ENCODE data around the gene AUNIP.
A peak's percentile ranks its signal among the peaks of the same experiment; 100 is the strongest.

AUNIP gene

DNA sequence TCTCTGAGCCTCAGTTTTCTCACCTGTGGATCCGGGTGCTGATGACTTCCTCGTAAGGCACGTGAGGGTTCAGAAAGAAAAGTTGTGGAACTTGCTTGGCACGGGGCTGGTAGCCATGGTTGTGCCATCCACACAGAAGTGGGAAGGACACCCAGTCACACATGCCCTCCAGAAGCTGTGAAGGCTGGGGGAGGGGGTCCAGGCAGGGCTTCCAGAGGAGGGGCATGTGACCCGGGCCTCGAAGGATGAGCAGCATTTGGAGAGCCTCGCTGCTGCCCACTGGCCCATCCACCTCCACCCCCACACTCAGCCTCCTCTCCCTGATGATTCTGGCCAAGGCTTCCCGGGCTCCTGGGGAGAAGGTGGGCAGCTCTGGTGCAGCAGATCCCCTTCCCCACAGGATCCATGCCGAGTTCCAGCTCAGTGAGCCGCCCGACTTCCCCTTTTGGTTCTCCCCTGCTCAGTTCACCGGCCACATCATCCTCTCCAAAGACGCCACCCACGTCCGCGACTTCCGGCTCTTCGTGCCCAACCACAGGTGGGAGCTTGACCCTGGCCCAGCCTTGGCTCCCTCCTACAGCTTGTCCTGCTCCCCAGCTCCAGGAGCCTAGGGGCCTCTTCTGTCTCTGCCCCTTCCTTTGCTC lies 49.9 kb downstream of the AUNIP start:
- no peak for DNase-seq (ENCODE audit: low read depth)

DNA sequence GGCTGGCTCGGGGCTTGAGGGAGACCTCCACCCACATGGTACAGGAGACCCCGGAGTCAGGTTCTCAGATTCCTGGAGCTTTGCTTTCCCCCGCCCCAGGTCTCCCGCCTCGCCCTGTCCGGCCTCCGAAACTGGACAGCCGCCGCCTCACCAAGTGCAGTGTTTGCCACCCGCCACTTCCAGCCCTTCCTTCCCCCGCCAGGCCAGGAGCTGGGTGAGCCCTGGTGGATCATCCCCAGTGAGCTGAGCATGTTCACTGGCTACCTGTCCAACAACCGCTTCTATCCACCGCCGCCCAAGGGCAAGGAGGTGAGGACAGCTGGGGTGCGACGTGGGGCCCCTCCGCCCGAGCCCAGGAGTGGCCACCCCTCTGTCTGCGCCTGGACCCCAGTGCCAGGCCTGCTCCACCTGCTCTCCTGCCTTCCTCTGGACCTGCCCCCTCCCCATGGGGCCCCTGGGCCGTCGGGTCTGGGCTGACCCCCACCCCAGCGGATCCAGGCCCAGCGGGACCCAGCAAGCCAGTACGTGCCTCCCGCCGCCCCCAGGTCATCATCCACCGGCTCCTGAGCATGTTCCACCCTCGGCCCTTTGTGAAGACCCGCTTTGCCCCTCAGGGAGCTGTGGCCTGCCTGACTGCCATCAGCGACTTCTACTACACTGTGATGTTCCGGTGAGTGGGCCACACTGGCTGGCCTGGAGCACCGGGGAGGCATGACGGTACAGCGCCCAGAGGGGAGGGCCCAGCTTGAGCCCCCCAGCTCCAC lies 50.6 kb downstream of the AUNIP start:
- DNase-seq (ENCODE audit: low read depth): no peak

DNA sequence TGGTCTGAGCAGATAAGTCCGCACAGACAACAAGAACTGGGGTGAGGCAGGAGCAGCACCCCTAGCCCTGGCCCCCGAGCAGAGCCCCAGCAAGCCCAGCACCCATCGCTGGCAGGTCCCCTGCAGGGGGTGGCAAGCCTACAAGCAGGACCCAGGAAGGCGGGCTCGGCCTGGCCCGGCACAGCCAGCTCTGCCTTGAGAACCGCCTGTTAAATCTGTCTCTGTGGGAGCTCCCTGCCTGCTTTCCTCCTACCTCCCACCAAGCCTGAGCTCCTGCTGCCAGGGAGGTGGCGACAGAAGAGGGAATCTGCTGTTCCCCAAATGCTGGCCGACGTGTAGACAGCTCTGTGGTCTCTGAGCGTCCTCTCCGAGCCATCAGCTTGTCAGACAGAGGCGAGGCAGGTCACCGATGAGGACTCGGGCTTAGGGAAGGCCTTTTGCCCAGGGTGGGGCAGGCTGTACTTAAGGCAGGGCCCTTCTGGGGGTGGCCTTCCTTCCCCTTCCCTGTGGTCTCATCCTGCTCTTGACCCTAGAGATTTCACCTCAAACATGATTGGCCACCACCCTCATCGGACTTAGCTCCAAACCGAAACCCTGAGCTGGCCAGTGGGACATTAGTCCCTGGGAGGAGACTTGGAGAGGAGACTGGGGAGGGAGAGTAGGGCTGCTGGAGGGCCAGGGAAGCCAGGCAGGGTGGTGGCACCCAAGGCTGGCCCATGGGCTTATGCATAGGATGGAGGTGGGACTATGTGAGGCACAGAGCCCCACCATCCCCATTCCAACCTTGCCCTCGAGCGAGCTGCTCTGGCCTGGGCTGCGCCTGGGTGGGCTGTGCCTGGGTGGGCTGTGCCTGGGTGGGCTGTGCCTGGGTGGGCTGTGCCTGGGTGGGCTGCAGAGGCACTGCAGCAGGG lies 51.5 kb downstream of the AUNIP start:
- no peak for DNase-seq (ENCODE audit: low read depth)

DNA sequence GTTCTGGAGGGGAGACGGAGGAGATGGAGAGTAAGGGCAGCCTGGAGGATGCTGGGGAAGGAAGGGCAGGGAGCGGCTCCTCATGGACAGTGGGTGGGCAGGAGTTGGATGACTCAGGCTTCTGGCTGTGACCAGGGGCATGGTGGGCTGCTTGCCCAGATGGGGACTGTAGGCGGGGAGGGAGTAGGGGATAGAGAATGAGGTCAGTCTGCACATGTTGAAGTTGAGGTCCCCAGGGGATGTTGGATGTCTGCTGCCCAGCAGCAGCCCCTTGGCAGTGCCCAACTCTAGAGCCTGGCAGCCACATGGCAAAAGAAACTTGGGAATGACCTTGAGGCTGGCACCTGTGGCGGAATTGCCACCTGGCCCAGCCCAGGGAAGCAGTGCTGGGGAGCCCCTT lies 52.8 kb downstream of the AUNIP start:
- no peak for DNase-seq (ENCODE audit: low read depth)

DNA sequence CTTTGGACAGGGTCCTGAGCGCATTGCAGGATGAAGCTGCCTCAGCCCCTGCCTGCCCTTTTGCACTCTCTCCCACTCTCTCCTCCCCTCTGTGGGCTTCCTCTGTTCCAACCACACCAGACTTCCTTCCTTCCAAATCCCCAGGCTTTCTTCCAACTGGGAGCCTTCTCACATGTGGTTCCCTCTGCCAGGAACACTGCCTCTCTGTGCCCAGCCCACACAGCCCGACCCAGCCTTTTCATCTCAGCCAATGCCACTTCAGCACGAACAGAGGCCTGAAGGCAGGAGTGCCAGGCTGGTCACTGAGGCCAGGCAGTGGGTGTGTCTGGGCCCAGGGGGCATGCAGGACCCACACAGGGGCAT lies 53.4 kb downstream of the AUNIP start:
- no peak for DNase-seq (ENCODE audit: low read depth)

DNA sequence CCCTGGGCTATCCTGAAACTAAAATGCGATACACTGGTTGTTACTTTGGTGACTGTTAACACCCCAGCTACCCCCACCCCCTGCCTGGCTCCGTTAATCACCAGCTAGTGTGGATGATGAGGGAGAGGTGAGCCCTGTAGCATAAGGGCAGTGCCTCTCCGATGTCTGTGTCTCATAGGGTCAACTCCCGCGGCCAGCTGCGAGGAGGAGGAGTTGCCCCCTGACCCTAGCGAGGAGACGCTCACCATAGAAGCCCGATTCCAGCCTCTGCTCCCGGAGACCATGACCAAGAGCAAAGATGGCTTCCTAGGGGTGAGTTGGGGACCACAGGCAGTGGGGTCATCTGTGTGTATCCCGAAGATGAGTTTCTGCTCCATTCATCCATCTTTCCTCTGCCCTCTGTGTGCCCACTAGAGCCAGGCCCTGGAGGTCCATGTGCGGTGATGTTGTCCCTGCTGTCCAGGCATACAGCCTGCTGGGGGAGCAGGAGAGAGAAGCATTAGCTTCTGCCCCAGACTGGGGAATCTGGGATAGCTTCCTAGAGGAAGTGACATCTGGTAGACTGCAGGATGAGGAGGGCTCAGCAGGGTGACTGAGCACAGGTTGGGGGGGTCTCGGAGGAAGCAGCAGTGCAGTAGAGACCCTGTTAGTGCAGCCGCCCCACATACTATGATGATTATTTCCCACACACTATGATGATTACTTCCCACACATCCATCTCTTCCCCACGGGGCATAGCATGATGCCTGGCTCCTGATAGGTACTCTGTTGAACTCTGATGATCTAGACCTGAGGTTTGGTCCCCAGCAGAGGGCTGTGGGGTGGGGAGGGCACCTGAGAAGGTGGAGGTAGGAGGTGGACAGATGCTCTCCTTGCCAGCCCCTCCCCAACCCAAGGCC lies 54.0 kb downstream of the AUNIP start:
- DNase-seq (ENCODE audit: low read depth): no peak

DNA sequence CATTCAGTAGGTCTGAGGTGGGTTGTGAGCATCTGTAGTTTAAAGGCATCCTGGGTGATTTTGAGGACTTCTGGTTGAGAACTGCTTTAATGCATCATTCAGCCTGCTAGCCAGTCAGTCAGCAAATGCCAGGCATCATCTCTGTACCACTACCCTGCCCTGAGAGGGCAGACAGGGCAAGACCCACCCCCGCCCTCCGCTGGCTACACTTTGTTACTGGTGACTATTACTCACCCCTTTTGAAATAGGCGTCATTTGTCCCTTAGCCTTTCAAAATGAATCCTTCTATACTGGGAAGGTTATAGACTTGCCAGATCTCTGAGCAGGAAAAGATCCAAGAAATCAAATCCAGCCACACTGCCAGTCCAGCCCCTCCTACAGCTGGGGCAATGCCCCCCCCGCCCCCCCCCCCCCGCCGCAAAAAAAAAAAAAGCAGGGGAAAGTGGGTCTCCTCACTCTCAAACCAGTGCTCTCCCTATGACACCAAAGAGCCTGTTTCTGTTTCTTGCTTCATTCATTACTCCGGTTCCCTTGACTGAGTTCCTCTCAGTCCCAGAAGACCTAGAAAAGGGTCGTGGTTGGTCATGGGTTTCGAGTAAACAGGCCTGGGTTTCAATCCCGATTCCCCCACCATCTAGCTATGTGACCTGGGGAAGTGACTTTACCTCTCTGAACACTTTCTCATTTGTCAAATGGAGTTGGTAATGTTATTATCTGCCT lies 54.9 kb downstream of the AUNIP start:
- DNase-seq (ENCODE audit: low read depth): no peak

DNA sequence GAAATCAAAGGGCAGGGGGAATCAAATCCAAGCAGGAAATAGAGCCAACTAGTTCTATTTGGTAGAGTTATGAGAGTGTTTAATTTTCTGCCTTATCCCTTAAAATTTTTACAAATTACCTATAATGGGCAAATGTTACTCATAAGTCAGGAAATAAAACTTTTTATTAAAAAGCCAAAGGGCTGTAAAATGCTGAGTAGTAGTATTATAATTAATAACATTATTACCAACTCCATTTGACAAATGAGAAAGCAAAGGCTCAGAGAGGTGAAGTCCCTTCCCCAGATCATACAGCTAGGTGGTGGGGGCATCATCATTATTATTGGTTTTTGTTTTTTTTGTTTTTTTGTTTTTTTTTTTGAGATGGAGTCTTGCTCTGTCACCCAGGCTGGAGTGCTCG lies 55.9 kb downstream of the AUNIP start:
- no peak for DNase-seq (ENCODE audit: low read depth)

DNA sequence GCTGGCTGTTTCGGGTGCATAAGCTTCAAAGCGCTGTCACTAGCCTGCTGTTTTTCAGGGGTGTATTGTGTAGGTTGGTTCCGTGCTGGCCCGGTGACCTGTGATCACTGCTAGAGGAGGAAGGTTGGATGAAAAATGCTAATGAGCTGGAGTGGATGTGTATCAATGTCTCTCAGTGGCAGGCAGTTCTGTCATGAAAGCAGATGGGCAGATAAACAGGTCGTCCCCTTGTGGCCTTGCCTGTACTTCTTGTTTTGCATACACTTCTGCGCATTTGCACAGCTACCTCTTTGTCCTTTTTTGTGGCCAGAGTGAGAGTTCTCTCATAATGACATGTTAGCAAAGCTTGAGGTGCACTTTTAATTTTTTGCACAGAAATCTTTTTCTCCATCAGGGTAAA lies 56.3 kb downstream of the AUNIP start:
- DNase-seq (ENCODE audit: low read depth): no peak

DNA sequence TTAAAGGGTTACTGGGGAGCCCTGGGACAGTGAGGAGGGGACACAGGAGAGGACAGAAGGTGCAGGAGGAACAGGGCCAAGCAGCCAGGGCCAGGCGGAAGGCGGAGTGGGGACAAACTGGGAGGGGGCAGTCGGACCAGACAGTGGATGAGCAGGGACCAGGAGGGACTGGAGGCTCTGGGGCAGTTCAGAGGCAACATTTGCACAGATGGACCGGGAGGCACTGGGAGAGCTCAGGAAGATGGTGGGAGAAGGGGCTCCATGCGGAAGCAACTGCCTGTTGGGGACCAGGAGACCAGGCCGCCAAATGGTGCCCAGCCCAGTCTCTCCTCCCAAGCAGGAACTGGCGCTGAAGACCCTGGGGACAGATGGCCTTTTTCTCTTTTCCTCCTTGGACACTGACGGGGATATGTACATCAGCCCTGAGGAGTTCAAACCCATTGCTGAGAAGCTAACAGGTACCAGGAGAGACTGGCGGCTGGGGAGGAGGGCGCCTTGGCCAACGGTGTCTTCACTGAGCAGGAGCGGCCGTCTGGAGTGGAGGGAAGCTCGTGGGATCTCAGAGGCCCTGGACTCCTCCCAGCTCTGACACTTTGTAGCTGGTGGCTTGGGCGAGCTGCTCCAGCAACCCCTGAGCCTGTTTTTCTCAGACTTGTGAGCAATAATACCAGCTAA lies 58.4 kb downstream of the AUNIP start:
- no peak for DNase-seq (ENCODE audit: low read depth)

DNA sequence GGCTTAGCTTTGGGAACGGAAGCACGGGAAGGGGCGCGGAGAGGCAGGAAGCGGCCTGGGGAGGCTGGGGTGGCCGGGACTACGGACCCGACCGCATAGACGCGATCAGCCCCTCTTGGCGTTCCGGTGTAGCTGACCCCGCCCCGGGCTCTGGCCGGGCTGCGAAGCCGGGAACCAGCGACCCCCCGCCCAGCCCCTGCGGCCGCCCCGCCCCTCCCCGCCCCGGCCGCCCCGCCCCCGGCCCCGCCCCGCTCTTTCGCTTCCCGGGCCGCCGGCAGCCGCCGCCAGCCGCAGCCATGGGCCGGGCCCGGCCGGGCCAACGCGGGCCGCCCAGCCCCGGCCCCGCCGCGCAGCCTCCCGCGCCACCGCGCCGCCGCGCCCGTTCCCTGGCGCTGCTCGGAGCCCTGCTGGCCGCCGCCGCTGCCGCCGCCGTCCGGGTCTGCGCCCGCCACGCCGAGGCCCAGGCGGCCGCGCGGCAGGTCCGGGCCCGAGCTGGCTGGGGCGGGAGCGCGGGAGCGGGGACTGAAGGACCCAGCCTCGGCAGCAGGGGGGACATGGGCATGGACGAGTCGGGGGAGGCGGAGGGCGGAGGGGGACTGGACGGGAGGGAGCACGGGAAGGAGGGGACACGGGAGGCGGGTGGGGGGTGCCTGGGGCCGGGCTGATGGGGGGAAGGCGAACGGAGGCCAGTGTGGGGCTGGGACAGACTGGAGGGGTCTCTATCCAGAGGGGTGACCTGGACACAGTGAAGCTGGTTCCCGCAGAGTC lies 59.1 kb downstream of the AUNIP start, which contains the start of gene SELENON:
Gene SELENON (plus strand): TSS at position 259 of the 768 bp plus-strand sequence. CDS start 38 bp downstream, at position 297.
- DNase-seq (ENCODE audit: low read depth): no peak

DNA sequence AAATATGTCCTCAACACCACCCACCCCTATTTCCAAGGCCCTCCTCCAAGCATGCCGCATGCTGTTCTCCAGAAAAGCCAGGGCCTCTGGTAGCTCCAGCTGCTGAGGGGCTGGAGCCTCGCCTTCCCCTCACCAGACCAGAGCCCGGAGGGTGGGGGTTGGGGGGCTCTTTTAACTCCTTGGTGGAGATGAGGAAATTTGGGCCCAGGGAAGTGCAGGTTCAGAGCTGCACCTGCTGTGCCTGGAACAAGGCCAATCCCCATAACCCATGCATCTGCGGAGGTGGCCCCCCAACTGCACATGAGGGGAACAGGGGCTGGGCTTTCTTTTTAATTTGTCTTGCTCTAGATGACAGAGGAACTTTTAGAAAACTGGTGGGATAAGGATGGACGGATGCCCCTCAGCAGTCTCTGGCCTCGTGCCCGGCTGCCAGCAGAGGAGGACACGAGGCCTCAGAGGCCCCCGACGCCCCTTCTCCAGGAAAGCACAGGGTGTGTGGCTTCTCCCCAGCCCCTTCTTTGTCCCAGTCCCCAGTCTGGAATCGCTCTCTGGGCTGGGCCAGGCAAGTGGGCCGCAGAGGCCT lies 59.8 kb downstream of the AUNIP start:
- no peak for DNase-seq (ENCODE audit: low read depth)

DNA sequence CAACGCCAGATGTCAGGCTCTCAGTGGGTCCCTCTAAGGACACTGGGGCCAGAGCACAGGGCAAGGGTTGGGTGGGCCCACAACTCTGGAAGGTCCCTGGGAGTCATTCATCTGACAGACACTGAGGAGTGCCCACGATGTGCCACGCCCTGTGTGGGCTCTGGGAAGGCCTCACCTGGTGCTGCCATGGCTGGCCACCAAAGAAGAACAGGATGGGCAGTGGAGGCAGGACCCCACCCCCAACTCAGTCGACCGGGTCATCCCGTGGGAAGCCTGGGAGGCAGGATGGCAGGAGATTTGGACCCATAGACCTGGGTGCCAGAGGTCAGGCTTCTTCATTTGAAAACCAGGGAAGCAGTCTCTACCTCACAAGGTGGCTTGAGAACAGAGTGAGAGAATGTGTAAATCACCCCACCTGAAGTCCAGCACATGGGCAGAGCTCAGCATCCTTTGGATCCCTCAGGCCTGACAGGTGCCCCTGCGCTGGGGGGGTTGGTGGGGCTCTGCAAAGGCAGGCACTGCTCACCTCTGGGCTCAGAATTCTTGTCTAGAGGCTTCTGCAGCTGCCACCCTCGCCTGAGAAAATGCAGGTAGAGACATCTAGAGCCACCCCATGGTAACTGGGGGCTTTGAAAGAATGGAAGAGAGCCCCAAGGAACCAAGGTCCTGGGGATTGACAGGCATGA lies 60.4 kb downstream of the AUNIP start:
- no peak for DNase-seq (ENCODE audit: low read depth)

DNA sequence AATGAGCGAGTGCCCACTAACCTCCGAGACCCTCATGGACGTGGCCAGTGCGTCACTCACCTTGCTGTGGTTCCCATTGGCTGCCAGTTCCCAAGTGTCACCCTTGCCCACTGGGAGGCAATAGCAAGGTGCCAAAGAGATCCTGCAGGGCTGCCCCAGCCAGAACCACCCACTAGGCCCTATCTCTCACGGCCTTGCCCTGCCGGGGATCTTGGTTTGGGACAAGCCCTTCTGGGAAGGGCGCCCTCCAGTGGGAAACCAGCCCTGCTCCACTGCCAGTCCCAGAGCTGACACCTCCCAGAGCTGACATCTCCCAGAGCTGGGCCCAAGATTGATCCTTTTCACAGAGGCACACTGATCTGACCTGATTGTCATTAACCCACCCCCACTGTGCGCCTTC lies 61.3 kb downstream of the AUNIP start:
- DNase-seq (ENCODE audit: low read depth): no peak

DNA sequence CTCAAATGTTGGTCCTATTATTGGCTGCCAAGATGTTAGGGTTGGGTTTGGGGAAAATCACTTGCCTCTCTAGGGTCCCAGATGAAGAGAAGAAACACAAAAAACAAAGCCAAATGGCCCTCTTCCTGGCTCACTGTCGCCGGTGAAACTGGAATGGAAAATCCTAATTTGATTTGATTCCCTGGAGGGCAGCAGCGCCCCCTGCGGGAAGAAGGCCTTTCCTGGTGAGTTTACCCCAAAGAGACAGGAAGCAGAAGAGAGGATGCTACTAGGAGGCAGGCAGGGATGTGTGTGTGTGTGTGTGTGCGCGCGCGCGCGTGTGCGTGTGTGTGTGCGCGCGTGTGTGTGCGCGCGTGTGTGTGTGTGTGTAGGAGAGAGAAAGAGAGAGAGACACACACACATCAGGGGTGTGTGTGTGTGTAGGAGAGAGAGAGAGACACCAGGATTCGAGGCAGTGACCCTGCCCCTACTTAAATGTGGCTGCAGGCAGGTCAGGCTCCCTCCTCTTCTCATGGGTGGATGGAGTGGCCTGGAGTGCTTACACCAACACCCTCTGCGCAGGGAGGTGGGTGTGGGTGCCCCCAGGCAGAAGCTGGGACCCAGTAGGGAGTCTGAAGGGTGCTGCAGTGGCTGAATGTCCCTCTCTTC lies 62.3 kb downstream of the AUNIP start:
- peak; percentile 92 for DNase-seq (ENCODE audit: low read depth)

DNA sequence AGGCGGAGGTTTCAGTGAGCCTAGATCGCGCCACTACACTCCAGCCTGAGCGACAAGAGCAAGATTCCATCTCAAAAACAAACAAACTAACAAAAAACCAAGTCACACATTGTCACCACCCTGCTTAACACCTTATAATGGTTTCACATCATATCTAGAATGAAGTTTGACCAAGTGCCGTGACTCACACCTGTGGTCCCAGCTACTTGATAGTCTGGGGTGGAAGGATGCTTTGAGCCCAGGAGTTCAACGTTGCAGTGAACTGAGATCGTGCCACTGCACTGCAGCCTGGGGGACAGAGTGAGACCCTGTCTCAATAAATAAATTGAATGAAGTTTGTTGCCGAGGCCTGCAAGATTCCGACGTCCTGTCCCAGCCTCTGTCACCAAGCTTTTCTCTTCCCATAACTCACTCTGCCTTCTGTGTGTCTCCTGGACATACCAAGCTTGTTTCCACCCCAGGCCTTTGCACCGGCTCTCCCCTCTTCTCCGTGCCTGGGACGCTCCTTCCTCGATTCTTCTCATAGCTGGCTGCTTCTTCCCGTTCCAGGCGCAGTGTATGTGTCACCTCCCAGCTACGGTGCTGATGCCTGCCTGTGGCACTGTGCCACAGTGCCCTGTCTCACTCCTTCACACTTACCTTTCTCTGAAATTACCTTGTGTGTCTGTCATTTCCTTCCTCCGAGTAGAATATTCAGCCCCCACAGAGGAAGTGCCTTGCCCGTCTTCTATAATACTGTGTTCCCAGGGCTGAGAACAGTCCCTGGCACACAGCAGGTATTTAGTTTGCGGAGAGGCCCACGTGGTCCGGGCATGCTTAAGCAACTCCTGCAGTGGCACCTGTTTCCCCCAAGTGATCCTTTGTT lies 63.1 kb downstream of the AUNIP start:
- no peak for DNase-seq (ENCODE audit: low read depth)

DNA sequence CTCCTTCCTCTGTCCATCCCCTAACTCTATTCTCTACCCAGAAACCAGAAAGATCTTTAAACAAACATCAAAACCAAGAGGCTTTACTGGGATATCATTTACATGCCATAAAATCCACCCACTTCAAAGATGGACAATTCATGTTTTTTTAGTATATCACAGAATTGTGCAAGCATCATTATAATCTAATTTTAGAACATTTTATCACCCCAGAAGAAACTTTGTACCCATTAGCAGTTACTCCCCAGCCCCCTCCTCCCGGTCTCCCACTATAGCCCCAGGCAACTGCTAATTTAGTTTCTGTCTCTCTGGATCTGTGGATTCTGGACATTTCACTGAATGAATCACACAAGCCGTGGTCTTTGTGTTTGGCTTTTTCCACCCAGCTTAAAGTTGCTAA lies 64.0 kb downstream of the AUNIP start:
- DNase-seq (ENCODE audit: low read depth): no peak

All from activated T-cell treated with anti-CD3 and anti-CD28 coated beads for 1 hour (primary cell).